GM18909 (cell line): Measurements from ENCODE around the gene MRPL10.

Experiments
- ATAC-seq: cut with Tn5 transposase; IDR thresholded peaks from one replicate; pipeline ENCODE4 v1.9.1; 2021; ENCODE audit warnings: mild to moderate bottlenecking; ENCODE audit not compliant: unreplicated experiment, poor library complexity

MRPL10 gene

DNA sequence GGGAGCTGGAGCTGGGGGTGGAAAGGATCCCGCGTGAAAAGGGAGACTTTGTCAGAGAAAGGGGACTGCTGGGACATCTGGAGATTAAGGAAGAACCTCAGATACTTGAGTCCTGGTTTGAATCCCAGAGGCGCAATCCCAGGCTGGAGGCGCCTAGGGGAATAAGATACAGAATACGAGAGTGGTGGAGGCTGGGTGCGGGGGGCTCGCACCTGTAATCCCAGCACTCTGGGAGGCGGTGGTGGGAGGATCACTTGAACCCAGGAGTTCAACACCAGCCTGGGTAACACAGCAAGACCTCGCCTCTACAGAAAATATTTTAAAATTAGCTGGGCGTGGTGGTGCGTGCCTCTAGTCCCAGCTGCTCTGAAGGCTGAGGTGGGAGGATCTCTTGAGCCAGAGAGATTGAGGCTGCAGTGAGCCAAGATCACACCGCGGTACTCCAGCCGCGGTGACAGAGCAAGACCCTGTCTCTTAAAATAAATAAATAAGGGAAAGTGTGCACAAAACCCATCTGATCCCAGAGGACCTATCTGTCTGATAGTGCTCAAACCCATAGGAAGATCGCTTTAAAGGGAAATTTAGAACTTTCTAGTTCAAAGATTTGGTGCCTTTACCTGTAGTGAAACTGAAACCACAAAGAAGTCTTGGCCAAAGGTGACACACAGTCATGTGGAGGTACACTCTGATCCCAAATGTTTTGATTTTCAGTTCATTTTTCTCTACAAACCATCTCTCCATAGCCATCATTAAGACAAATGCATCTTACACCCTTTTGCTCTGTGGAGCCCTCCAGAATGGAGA lies 10.3 kb upstream of the MRPL10 start:
- ATAC-seq = no peak

GRCh38 chr17:47840742-47841487 lies 9.6 kb upstream of the MRPL10 start, which contains the start of gene SCRN2:
Gene SCRN2 (minus strand): TSS chr17:47841273. CDS start chr17:47840843, 430 bp downstream.
- peak; percentile 83 for ATAC-seq

DNA sequence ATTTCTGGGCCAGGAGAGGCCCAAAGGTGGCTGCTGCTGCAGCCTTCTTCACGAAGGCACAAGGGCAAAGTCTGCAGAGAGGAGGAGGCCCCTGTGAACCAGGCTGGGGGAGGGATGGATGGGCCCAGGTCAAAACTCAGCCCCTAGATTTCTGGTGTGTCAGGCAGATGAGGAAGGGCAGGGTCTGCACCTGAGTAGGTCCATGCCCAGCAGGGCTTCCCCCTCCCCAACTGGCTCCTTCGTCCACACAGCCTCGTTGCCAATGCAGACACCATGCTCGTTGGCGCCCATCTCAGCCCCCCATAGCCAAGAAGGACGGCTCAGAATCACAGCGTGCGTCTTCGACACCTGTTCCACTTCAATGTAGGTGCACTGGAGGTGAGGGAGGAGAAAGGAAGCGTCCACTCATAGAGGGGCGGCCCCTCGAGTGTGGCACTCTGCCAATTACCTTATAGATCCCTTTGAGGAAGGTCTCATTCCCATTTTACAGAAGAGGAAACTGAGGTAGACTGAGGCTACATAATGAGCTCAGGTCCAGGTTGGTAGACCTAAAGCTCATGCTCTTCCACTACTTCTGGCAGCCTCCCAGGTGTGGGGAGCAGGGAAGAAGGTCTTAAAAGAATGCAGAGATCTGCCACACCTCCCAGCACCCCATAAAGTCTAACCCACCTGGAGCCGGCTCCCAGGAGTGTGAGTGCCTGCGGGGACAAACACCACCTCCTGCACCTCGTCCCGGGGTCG lies 8.8 kb upstream of the MRPL10 start:
- no peak for ATAC-seq

DNA sequence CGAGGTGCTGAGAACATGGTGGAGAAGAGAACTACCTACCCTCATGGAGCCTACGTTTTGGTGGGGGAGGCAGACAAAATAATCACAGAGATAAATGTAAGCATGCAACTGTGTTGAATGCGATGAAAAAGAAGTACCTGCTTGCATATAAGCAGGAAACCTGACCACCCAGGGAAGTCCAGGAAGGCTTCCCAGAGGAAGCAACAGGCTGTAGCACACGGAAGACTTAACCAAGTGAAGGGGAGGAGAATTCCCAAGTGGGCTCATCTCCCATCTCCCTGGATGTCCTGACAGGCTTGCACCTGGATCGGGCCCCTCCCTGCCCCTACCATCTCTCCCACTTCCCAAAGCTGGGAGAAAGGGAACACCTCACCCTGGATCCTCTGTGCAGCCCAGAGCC lies 7.7 kb upstream of the MRPL10 start:
- ATAC-seq = no peak

DNA sequence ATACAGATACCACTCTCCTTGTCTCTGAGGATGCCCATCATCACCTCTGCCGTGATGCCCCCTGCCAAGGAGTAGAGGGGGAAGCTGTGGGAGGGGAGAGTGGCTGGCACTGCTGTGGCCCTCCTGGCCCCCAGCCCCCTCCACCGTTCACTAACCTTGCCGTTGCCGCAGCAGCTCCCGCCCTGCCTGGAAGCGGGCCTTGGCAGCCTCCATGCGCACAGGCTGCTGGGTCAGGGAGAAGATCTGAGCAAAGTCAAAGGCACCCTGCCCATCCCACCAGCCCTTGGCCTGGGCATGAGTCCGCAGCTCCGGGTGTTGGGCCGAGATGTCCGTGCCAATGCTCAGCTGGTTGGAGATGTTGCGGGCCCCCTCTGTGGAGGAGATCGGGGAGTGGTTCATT lies 7.3 kb upstream of the MRPL10 start:
- ATAC-seq = no peak

DNA sequence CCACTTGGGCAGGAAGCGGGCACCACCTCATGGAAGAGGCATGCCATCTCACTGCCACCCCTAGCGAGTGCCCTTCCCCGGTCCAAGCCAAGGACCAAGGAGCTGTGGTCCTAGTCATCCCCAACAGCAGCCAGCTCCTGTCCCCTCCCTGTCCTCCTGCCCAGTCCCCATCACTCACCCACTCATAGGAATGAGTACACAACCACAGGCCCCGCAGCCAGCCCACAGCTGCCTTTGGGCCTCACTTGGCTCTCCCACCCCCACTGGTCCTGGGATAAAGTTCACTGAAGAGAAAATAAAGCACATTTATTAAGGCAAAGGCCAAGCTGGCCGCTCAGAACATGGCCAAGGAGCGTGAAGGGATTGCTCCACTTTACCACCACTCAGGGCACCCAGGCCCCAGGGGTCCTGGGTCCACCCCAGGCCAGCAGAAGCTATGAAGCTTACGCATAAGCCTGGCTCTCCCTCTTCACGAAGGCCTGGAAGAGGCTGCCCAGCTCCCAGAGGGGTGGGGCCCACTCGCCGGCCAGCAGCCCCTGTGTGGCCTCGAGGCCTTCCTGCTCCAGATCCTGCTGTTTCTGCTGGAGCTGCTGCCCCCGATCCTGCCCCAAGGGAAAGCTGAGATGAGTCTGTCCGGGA lies 6.2 kb upstream of the MRPL10 start:
- no peak for ATAC-seq

- no peak for ATAC-seq
These were observed 5.3 kb upstream of the MRPL10 start for GRCh38 chr17:47836601-47837000.

DNA sequence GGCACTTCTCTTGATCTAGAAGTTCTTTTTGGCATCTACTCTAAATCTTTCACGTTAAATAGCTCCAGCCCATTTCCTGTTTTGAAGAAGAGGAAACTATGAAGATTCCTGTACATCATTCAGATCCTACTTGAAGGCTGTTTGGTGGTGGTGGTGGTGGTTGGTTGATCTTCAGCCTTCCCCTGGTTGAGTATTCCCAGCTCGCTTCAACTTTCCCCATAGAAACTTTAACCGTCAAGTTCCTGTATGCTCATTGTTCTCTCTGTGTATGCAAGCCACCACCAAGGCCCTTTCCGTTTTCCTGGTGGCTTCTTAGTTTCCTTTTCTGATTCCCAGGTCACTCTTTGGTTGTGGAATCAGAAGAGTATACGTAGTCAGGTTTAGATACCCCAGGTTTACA lies 3.4 kb upstream of the MRPL10 start:
- ATAC-seq = no peak

DNA sequence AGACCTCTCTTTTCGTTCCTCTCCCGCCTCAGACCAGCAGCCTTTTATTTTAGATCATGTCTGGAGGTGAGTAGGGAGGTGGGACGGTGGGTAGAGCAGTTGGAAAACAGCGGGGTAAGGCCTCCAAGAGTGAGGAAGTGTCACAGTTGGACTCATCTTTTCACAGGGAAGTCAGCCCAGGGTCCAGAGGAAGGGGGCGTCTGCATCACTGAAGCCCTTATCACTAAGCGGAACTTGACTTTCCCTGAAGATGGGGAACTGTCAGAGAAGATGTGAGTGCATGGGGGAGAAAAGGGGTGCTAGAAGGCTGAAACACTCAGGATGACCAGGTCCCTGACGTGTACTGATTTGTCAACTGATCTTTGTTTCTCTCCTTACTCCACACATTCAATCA lies 590 bp upstream of the MRPL10 start:
- ATAC-seq = no peak

DNA sequence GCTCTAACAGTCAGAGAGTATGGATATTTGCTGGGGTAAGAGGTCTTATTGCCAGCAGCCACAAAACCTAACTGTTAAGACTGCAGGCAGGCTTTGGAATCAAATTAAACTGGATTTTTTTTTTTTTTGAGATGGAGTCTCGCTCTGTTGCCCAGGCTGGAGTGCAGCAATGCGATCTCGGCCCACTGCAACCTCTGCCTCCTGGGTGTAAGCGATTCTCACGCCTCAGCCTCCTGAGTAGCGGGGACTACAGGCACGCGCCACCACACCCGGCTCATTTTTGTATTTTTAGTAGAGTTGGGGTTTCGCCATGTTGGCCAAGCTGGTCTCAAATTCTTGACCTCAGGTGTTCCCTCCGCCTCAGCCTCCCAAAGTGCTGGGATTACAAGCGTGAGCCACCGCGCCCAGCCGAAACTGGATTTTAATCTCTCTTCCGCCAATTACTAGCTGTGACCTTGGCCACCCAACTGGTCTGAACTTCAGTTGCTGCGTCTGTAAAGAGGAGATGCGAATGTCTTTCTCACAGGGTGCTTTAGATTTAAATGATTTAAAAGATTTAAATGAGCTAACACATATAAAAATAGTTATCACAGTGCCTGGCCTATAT lies 842 bp downstream of the MRPL10 start:
- ATAC-seq = no peak

- ATAC-seq = no peak
These were observed 1.5 kb downstream of the MRPL10 start for GRCh38 chr17:47829870-47830269.

GRCh38 chr17:47823519-47823918 lies 7.8 kb downstream of the MRPL10 start:
- ATAC-seq = no peak

DNA sequence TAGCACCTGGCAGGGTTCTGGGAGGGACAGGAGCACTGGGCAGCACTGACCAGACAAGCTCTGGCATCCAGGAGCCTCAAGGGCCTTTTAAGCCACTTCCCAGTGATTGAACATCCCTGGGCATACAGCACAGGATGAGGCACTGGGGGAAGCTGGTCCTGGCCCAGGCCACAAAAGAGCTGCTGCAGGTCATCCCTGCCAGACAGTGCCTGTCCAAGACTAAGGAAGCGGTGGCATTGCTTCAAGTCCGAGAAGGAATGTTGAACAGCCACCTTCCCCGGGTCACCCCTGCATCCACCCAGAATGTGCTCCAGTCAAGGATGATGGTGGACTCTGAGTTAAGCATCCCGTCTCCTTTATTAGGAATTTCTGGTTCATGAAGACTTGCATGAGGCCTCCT lies 8.6 kb downstream of the MRPL10 start:
- ATAC-seq = no peak

- peak; percentile 85 for ATAC-seq
These were observed 9.6 kb downstream of the MRPL10 start, which contains the start of gene OSBPL7 for GRCh38 chr17:47821424-47822391. Gene OSBPL7 (minus strand): TSS chr17:47821794. CDS start chr17:47820278, 1,516 bp downstream.

DNA sequence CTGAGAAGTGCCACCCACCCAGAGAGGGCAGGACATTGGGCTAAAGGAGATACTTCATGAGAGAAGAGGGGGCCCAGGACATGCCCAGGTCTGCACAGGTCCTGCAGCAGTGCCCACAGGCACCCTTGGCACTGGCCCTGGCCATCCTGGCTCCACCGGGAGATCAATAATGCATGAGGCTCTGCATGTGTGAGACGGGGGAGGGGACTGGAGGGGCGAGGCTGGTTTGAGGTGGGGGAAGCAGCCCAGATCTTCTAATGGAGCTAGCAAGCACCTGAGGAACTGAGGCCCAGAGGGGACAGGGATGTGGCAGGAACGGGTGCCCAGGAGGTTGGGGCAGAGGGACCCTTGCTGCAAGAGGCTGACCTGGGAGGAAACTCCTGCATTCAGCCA lies 10.3 kb downstream of the MRPL10 start:
- no peak for ATAC-seq

- no peak for ATAC-seq
These were observed 11.1 kb downstream of the MRPL10 start for GRCh38 chr17:47820033-47820789.

DNA sequence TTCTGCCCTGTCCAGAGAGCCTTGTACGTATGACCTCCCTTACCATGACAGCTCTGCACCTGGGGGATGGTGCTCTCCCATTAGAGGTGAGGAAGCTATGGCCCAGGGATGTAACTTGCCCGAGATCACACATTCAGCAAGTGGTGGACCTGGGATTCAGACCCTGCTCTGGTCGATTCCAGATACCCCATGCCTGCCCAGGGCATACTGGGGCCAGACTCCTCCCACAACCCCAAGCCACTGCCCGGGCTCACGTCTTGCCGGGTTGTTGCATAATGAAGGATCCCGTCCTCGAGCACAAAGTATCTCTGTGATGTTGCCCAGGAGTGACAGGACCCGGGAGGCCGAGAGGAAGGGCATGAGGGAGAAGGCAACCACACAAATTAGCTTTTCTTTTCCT lies 11.9 kb downstream of the MRPL10 start:
- ATAC-seq = no peak

DNA sequence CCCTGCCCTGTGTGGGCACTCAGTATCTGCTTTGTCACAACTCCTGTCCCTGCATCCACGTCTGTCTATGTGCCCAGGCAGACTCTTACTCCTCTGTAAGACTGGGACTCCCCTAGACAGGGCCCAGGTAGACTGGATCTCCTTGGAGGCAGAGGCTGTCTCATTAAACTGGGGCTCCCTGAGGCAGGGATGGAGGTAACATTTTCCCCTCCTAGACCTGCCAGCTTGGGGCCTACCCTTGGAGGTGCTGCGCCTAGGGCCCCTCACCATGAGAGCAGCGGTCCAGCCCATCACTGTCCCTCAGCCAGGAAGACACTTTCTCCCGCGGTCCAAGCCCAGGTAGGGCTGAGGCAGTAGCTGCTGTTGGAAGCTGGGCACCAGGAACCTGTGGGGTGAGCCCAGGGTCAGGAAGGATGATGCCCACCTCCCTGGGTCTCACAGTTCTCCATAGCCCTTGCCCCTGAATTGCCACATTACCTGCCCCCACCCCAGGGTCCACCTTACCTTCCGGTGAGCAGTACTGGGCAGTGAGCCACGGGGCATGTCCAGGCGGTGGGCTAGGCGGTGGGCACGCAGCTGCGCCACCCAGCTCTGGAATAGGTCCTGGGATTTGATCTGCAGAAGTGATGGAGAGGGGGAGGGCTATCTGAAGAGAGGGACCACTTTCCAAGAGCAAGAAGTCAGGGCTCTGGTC lies 13.2 kb downstream of the MRPL10 start:
- ATAC-seq = no peak
